H1 (cell line): ENCODE results near the gene ISY1. TPM values are rescaled to one million over a fixed set of nuclear protein-coding genes. Genes with fewer than 3 reads are reported as not detected.

Experiments
- CTCF ChIA-PET: fragments of 300-600 bp; sonication (Branson Sonifier 250); formaldehyde crosslinking; loops from one replicate; lab custom pipeline; 2021; ENCODE audit not compliant: partially characterized antibody; lab: Charles Lee
- POLR2A ChIA-PET: fragments of 300-600 bp; sonication (Branson Sonifier 250); formaldehyde crosslinking; loops from one replicate; lab custom pipeline; 2021; ENCODE audit warnings: inconsistent platforms; ENCODE audit not compliant: partially characterized antibody; lab: Charles Lee
- DNase-seq, 2 experiments: peaks; one replicate each; pipeline versions ENCODE4 v3.0.0 to v3.0.0-alpha.2; 2010 to 2022; ENCODE audit warnings: low spot score in 2 of 2, low read depth in 1 of 2, mixed read lengths in 1 of 2
- FAIRE-seq: peaks from 2 replicates; lab custom pipeline; 2011; peaks lifted over from hg19 to GRCh38; lab: Jason Lieb, UNC
- H2AFZ ChIP-seq: 2 replicates; pipeline ENCODE4 v1.8.1; 2012; ENCODE audit warnings: low read length, inconsistent platforms
- H2AK5ac ChIP-seq: 2 replicates; pipeline ENCODE4 v1.6.1; 2013; ENCODE audit warnings: low read depth, low read length
- H2BK120ac ChIP-seq: replicated peaks from 2 replicates; pipeline ENCODE3; 2013; ENCODE audit warnings: low read depth, low read length, inconsistent platforms
- H2BK12ac ChIP-seq: 2 replicates; pipeline ENCODE4 v1.6.1; 2013; ENCODE audit warnings: low read depth, low read length
- H2BK15ac ChIP-seq: 2 replicates; pipeline ENCODE4 v1.6.1; 2013; ENCODE audit warnings: low read length
- H2BK20ac ChIP-seq: 2 replicates; pipeline ENCODE4 v1.6.1; 2013; ENCODE audit warnings: low read length
- H2BK5ac ChIP-seq: 2 replicates; pipeline ENCODE4 v1.6.1; 2013; ENCODE audit warnings: low read depth, low read length
- H3K14ac ChIP-seq: 2 replicates; pipeline ENCODE4 v1.6.1; 2013; ENCODE audit warnings: inconsistent platforms; ENCODE audit not compliant: insufficient read length
- H3K18ac ChIP-seq: 2 replicates; pipeline ENCODE4 v1.6.1; 2013; ENCODE audit warnings: low read length; ENCODE audit errors: extremely low read depth
- H3K23ac ChIP-seq: 2 replicates; pipeline ENCODE4 v1.6.1; 2013; ENCODE audit warnings: inconsistent platforms; ENCODE audit not compliant: insufficient read length
- H3K23me2 ChIP-seq: 2 replicates; pipeline ENCODE4 v1.6.1; 2013; ENCODE audit warnings: low read depth, low read length
- H3K27ac ChIP-seq: 2 replicates; pipeline ENCODE4 v1.6.1; 2011; ENCODE audit warnings: low read depth, low read length, inconsistent platforms
- H3K27me3 ChIP-seq, 4 experiments: replicated peaks in 1 of 4; 1 replicate in 1 of 4; 2 replicates in 3 of 4; pipeline versions ENCODE4 v1.6.1 to v1.8.1; 2011 to 2013; ENCODE audit warnings: low read length in 3 of 4, mild to moderate bottlenecking in 3 of 4, inconsistent platforms in 2 of 4, mixed read lengths in 2 of 4, moderate library complexity in 1 of 4; ENCODE audit not compliant: control insufficient read depth in 3 of 4, insufficient read depth in 3 of 4; ENCODE audit errors: extremely low read depth in 1 of 4
- H3K36me3 ChIP-seq, 4 experiments: 2 replicates each; pipeline versions ENCODE4 v1.6.1 to v1.8.1; 2011 to 2013; ENCODE audit warnings: mild to moderate bottlenecking in 4 of 4, low read length in 3 of 4, moderate library complexity in 2 of 4, control low read depth in 1 of 4, inconsistent platforms in 1 of 4; ENCODE audit not compliant: insufficient read depth in 4 of 4, control insufficient read depth in 2 of 4
- H3K4ac ChIP-seq: replicated peaks from 2 replicates; pipeline ENCODE3; 2013; ENCODE audit warnings: low read length, low read depth, mixed read lengths, inconsistent platforms; ENCODE audit not compliant: insufficient read length
- H3K4me1 ChIP-seq, 4 experiments: replicated peaks in 1 of 4; 1 replicate in 1 of 4; 2 replicates in 3 of 4; pipeline versions ENCODE4 v1.6.1 to v1.8.1; 2011 to 2013; ENCODE audit warnings: low read length in 3 of 4, inconsistent platforms in 2 of 4, mixed read lengths in 1 of 4; ENCODE audit not compliant: insufficient read depth in 4 of 4, control insufficient read depth in 3 of 4
- H3K4me2 ChIP-seq, 2 experiments: 2 replicates each; pipeline versions ENCODE4 v1.6.1 to v1.8.1; 2011 to 2013; ENCODE audit warnings: low read depth in 2 of 2, low read length in 2 of 2, control low read depth in 1 of 2, inconsistent platforms in 1 of 2, mild to moderate bottlenecking in 1 of 2; ENCODE audit not compliant: insufficient read depth in 1 of 2
- H3K4me3 ChIP-seq, 4 experiments: fragments of 200-600, 300-600 bp in 1 of 4; sonication (generic), shearing (Covaris generic), sonication (Bioruptor Twin) in 1 of 4; 2 replicates each; pipeline versions ENCODE4 v1.5.1 to v1.8.1; 2011 to 2016; ENCODE audit warnings: low read length in 4 of 4, low read depth in 3 of 4, control low read depth in 2 of 4, inconsistent platforms in 2 of 4, mild to moderate bottlenecking in 2 of 4, mixed read lengths in 1 of 4, moderate library complexity in 1 of 4; ENCODE audit not compliant: insufficient read depth in 2 of 4; ENCODE audit errors: extremely low read depth in 1 of 4
- H3K56ac ChIP-seq: replicated peaks from 2 replicates; pipeline ENCODE3; 2013; ENCODE audit warnings: low read depth, mild to moderate bottlenecking, mixed read lengths, low read length, inconsistent platforms; ENCODE audit not compliant: insufficient read length
- H3K79me1 ChIP-seq: 2 replicates; pipeline ENCODE4 v1.6.1; 2013; ENCODE audit warnings: low read depth, low read length, control low read depth
- H3K79me2 ChIP-seq, 2 experiments: 2 replicates each; pipeline versions ENCODE4 v1.6.1 to v1.8.1; 2012 to 2013; ENCODE audit warnings: low read length in 2 of 2, mild to moderate bottlenecking in 2 of 2, inconsistent platforms in 1 of 2; ENCODE audit not compliant: insufficient read depth in 2 of 2, control insufficient read depth in 1 of 2
- H3K9ac ChIP-seq, 4 experiments: replicated peaks in 1 of 4; 1 replicate in 1 of 4; 2 replicates in 3 of 4; pipeline versions ENCODE4 v1.6.1 to v1.8.1; 2011 to 2013; ENCODE audit warnings: low read depth in 3 of 4, low read length in 3 of 4, control low read depth in 2 of 4, mild to moderate bottlenecking in 2 of 4, moderate library complexity in 2 of 4, inconsistent platforms in 1 of 4; ENCODE audit errors: extremely low read depth in 1 of 4
- H3K9me3 ChIP-seq, 2 experiments: 2 replicates each; pipeline versions ENCODE4 v1.6.1 to v1.8.1; 2012 to 2013; ENCODE audit warnings: mild to moderate bottlenecking in 2 of 2, moderate library complexity in 2 of 2, control low read depth in 1 of 2, inconsistent platforms in 1 of 2, low read depth in 1 of 2, low read length in 1 of 2, mixed read lengths in 1 of 2; ENCODE audit not compliant: insufficient read depth in 2 of 2
- H4K20me1 ChIP-seq, 2 experiments: replicated peaks in 1 of 2; 2 replicates each; pipeline versions ENCODE3 to v1.8.1; 2011 to 2013; ENCODE audit warnings: inconsistent platforms in 2 of 2, low read length in 2 of 2, mild to moderate bottlenecking in 1 of 2; ENCODE audit not compliant: insufficient read depth in 2 of 2, control insufficient read depth in 1 of 2
- H4K5ac ChIP-seq: 2 replicates; pipeline ENCODE4 v1.6.1; 2013; ENCODE audit warnings: low read length, low read depth, mixed read lengths, inconsistent platforms; ENCODE audit not compliant: insufficient read length
- H4K8ac ChIP-seq: 2 replicates; pipeline ENCODE4 v1.8.0; 2013; ENCODE audit warnings: mild to moderate bottlenecking, moderate library complexity, low read length, inconsistent platforms; ENCODE audit not compliant: insufficient read depth; ENCODE audit errors: extremely low read depth
- H4K91ac ChIP-seq: replicated peaks from 2 replicates; pipeline ENCODE3; 2013; ENCODE audit warnings: low read length, mixed read lengths, inconsistent platforms; ENCODE audit not compliant: insufficient read length
- ASH2L ChIP-seq: fragments of 200-600, 300-600 bp; sonication (generic); IDR thresholded peaks from one replicate; pipeline ENCODE4 v1.7.1; 2017; ENCODE audit warnings: low read length
- CBX5 ChIP-seq: fragments of 300-800, 300-1000 bp; sonication (generic); IDR thresholded peaks from 2 replicates; pipeline ENCODE4 v1.7.1; 2016; ENCODE audit warnings: antibody characterized with exemption, low read length, low read depth
- TAF1 ChIP-seq: IDR thresholded peaks from 2 replicates; pipeline ENCODE4 v1.6.1; 2011; ENCODE audit warnings: mild to moderate bottlenecking, low read depth, low read length
- WGBS, 2 experiments: shearing (Covaris generic) in 1 of 2; methylation state at CpG; one replicate each; pipeline versions ENCODE4 v1.1.6 to v1.1.7; 2013 to 2015; ENCODE audit warnings: low lambda C conversion rate in 2 of 2, mixed read lengths in 2 of 2, inconsistent platforms in 1 of 2, low coverage in 1 of 2, missing lambda C conversion rate in 1 of 2; ENCODE audit not compliant: insufficient replicate concordance in 2 of 2, insufficient coverage in 1 of 2, insufficient read length in 1 of 2; ENCODE audit errors: extremely low coverage in 1 of 2, missing lambda C conversion rate in 1 of 2; 5-methylcytosine and 5-hydroxymethylcytosine counted together
- polyA plus RNA-seq, 7 experiments: library from polyadenylated mRNA; depleted of rRNA in 3 of 7; stranded (reverse) in 5 of 7; unstranded in 2 of 7; fragments of >200 nt in 5 of 7; fragments of 200-250 nt in 2 of 7; gene quantifications; 1 replicate in 5 of 7; 2 replicates in 1 of 7; 4 replicates in 1 of 7; pipeline versions ENCODE4 v1.2.1 to v1.2.3, GENCODE V29; 2011 to 2013; ENCODE audit warnings: missing spikeins in 2 of 7, mixed read lengths in 2 of 7
- total RNA-seq: library from RNA; stranded (reverse); fragmentation: NEBNext Ultra II Directional; extraction: Animal tissue kit (Norgen Biotek cat#: 25700); gene quantifications from 2 replicates; pipeline ENCODE4 v1.2.1, GENCODE V29; 2021

Gene ISY1
- total and polyA plus RNA-seq, 2 of the 8 experiments (the other 6 are each of a cell fraction or from before 2014, with no cell fraction given): 16.6 to 38.7 TPM

GRCh38 chr3:129103296-129103695 is 57.6 kb downstream of the ISY1 start:
- H3K27ac ChIP-seq: no peak overlapping the region
- no peak overlapping the region for H3K56ac ChIP-seq
- no peak for FAIRE-seq
- no peak overlapping the region for H3K4me2 ChIP-seq
- peaks cover 0 to 15% of the 10 kb centered on the region in 2 experiments; a peak in 1 of 4 replicates for H3K79me2 ChIP-seq
- H3K9me3 ChIP-seq: no peaks in the 10 kb centered on the region
- no peak overlapping the region for H4K5ac ChIP-seq
- no peaks in the 10 kb centered on the region for H3K27me3 ChIP-seq
- H2AK5ac ChIP-seq: no peak overlapping the region
- no peak overlapping the region for H3K23ac ChIP-seq
- H3K79me1 ChIP-seq: peaks cover 3% of the 10 kb centered on the region
- no peak overlapping the region for H2BK20ac ChIP-seq
- POLR2A ChIA-PET: interaction anchor here (0.6 to 2.0 kb wide), 3 partner anchors 15 to 478 kb away, joined by 4 to 9 read pairs (median 4); no protein-coding TSS in a partner anchor
- no peak overlapping the region for H2BK12ac ChIP-seq
- H4K20me1 ChIP-seq: peaks cover 10 to 16% of the 10 kb centered on the region in 2 experiments
- H2BK15ac ChIP-seq: no peak overlapping the region
- H2AFZ ChIP-seq: no peak overlapping the region
- H2BK5ac ChIP-seq: peak overlapping the region; percentile 35; the same call in 1 of the 2 replicates
- H3K14ac ChIP-seq: no peak overlapping the region
- no peak overlapping the region for H2BK120ac ChIP-seq
- TF ChIP-seq TAF1 (no peak), ASH2L (no peak), CBX5 (no peak)
- TF ChIP-seq, all 59 proteins: peak for 0
- H3K9ac ChIP-seq: no peak overlapping the region
- H3K4ac ChIP-seq: no peak overlapping the region
- CTCF ChIA-PET: interaction anchor here (0.9 to 4.1 kb wide), 5 partner anchors 11 to 142 kb away, joined by 3 to 19 read pairs (median 6); no protein-coding TSS in a partner anchor
- H3K4me3 ChIP-seq: no peak overlapping the region
- 87% methylated on average over 6 of the region's 7 CpGs; no CpG with 5 or more reads in 1 of the 2 experiments for WGBS, 2 experiments
- H4K91ac ChIP-seq: no peak overlapping the region
- no peaks in the 10 kb centered on the region for H3K36me3 ChIP-seq
- no peak overlapping the region for H3K18ac ChIP-seq
- H3K4me1 ChIP-seq: no peaks in the 10 kb centered on the region
- DNase-seq: no peak
- H4K8ac ChIP-seq: no peak overlapping the region
- H3K23me2 ChIP-seq: no peaks in the 10 kb centered on the region
